SK-N-SH (cell line): Measurements from ENCODE around the gene ADCYAP1R1. TPM values are rescaled to one million over a fixed set of nuclear protein-coding genes. Genes with fewer than 3 reads are reported as not detected.

ENCODE experiments used
- CTCF ChIA-PET: fragments of 300-600, 350-600 bp; formaldehyde crosslinking; extraction: SDS; loops from one replicate; lab custom pipeline; 2021; lab: Yijun Ruan, JAX
- POLR2A ChIA-PET: fragments of 350-600 bp; sonication (Branson Sonifier 250); formaldehyde crosslinking; extraction: SDS; loops from one replicate; lab custom pipeline; 2020; ENCODE audit warnings: antibody characterized with exemption, inconsistent platforms; lab: Yijun Ruan, JAX
- DNase-seq: peaks from one replicate; pipeline ENCODE4 v3.0.0; 2012
- H2AFZ ChIP-seq: fragments of 200-600 bp; sonication (generic); 2 replicates; pipeline ENCODE4 v1.8.1; 2016; ENCODE audit warnings: antibody characterized with exemption, mild to moderate bottlenecking, low read depth
- H3F3A ChIP-seq: fragments of 200-600 bp; sonication (generic); replicated peaks from 2 replicates; pipeline ENCODE3; 2016; ENCODE audit warnings: antibody characterized with exemption, mild to moderate bottlenecking; ENCODE audit not compliant: insufficient read depth
- H3K27ac ChIP-seq, 2 experiments: fragments of 200-500 bp in 1 of 2; fragments of 200-600 bp in 1 of 2; sonication (Bioruptor generic) in 1 of 2; sonication (generic), shearing (Covaris generic) in 1 of 2; 2 replicates each; pipeline versions ENCODE4 v1.5.1 to v1.6.1; 2014 to 2016; ENCODE audit warnings: low read depth in 2 of 2, inconsistent platforms in 1 of 2, low read length in 1 of 2, mild to moderate bottlenecking in 1 of 2, mixed read lengths in 1 of 2
- H3K27me3 ChIP-seq: fragments of 200-600 bp; sonication (generic), shearing (Covaris generic); 2 replicates; pipeline ENCODE4 v1.6.1; 2016; ENCODE audit warnings: mixed run types; ENCODE audit not compliant: insufficient read depth
- H3K36me3 ChIP-seq, 2 experiments: fragments of 200-500 bp in 1 of 2; fragments of 200-600 bp in 1 of 2; sonication (Bioruptor generic) in 1 of 2; sonication (generic) in 1 of 2; replicated peaks in 1 of 2; 2 replicates each; pipeline versions ENCODE3 to v1.5.1; 2014 to 2016; ENCODE audit warnings: low read length in 1 of 2, mild to moderate bottlenecking in 1 of 2; ENCODE audit not compliant: insufficient read depth in 2 of 2, control insufficient read depth in 1 of 2
- H3K4me1 ChIP-seq, 2 experiments: fragments of 200-500 bp in 1 of 2; fragments of 200-600 bp in 1 of 2; sonication (Bioruptor generic) in 1 of 2; sonication (generic), shearing (Covaris generic) in 1 of 2; 2 replicates each; pipeline versions ENCODE4 v1.5.1 to v1.6.1; 2014 to 2016; ENCODE audit warnings: low read depth in 1 of 2, low read length in 1 of 2, mixed run types in 1 of 2; ENCODE audit not compliant: insufficient read depth in 2 of 2, control insufficient read depth in 1 of 2
- H3K4me2 ChIP-seq: fragments of 200-600 bp; sonication (generic), shearing (Covaris generic); 2 replicates; pipeline ENCODE4 v1.6.1; 2017; ENCODE audit warnings: mixed run types
- H3K4me3 ChIP-seq, 2 experiments: fragments of 200-500 bp in 1 of 2; fragments of 200-600 bp in 1 of 2; sonication (Bioruptor generic) in 1 of 2; sonication (generic), shearing (Covaris generic) in 1 of 2; 2 replicates each; pipeline versions ENCODE4 v1.5.1 to v1.8.1; 2014 to 2016; ENCODE audit warnings: low read depth in 2 of 2, inconsistent platforms in 1 of 2, low read length in 1 of 2, mild to moderate bottlenecking in 1 of 2, mixed read lengths in 1 of 2, moderate library complexity in 1 of 2
- H3K79me2 ChIP-seq: fragments of 200-600 bp; sonication (generic); 2 replicates; pipeline ENCODE4 v1.8.1; 2017; ENCODE audit warnings: mild to moderate bottlenecking; ENCODE audit not compliant: insufficient read depth
- H3K9ac ChIP-seq: fragments of 200-600 bp; sonication (generic); 2 replicates; pipeline ENCODE4 v1.6.1; 2017; ENCODE audit warnings: mixed run types
- H3K9me2 ChIP-seq: fragments of 200-600 bp; sonication (generic); 2 replicates; pipeline ENCODE4 v1.6.1; 2017; ENCODE audit warnings: mixed run types
- H3K9me3 ChIP-seq: fragments of 200-600 bp; sonication (generic); 2 replicates; pipeline ENCODE4 v1.6.1; 2017; ENCODE audit warnings: mixed run types, mild to moderate bottlenecking, moderate library complexity
- H4K20me1 ChIP-seq: fragments of 200-600 bp; sonication (generic); 2 replicates; pipeline ENCODE4 v1.6.1; 2017; ENCODE audit warnings: mild to moderate bottlenecking, mixed run types; ENCODE audit not compliant: insufficient read depth
- GABPA ChIP-seq: IDR thresholded peaks from 2 replicates; pipeline ENCODE4 v1.4.0; 2012; ENCODE audit warnings: low read depth, mild to moderate bottlenecking
- NFIC ChIP-seq: IDR thresholded peaks from 2 replicates; pipeline ENCODE4 v1.4.0; 2012; ENCODE audit warnings: borderline replicate concordance
- NRF1 ChIP-seq: IDR thresholded peaks from 2 replicates; pipeline ENCODE4 v1.6.1; 2012; ENCODE audit warnings: low read depth, mild to moderate bottlenecking, low read length
- POLR2AphosphoS5 ChIP-seq: IDR thresholded peaks from 2 replicates; pipeline ENCODE4 v1.6.1; 2012; ENCODE audit warnings: low read depth, low read length
- RAD21 ChIP-seq: IDR thresholded peaks from 2 replicates; pipeline ENCODE4 v1.6.1; 2012; ENCODE audit warnings: mild to moderate bottlenecking, low read length
- RXRA ChIP-seq: IDR thresholded peaks from 2 replicates; pipeline ENCODE4 v1.4.0; 2012; ENCODE audit warnings: low read depth, mild to moderate bottlenecking, borderline replicate concordance
- SIN3A ChIP-seq: IDR thresholded peaks from 2 replicates; pipeline ENCODE4 v1.6.1; 2012; ENCODE audit warnings: low read depth, mild to moderate bottlenecking, low read length, moderate library complexity, borderline replicate concordance
- TEAD4 ChIP-seq: IDR thresholded peaks from 2 replicates; pipeline ENCODE4 v1.4.0; 2012; ENCODE audit warnings: mild to moderate bottlenecking, borderline replicate concordance; ENCODE audit not compliant: insufficient read depth
- WGBS: methylation state at CpG from one replicate; pipeline ENCODE4 v1.1.6; 2017; ENCODE audit warnings: low lambda C conversion rate; 5-methylcytosine and 5-hydroxymethylcytosine counted together
- polyA plus RNA-seq, 3 experiments: library from polyadenylated mRNA; depleted of rRNA; stranded (reverse); fragments of >200 nt; gene quantifications; 2 replicates each; pipeline ENCODE4 v1.2.3, GENCODE V29; 2012
- TF ChIP-seq, protein P1 (sequence below): IDR thresholded peaks from 2 replicates; pipeline ENCODE4; 2012
- TF ChIP-seq, protein P2 (sequence below): fragments of 150-350 bp; IDR thresholded peaks from 2 replicates; pipeline ENCODE4 v1.6.1; 2017; ENCODE audit warnings: antibody characterized with exemption, low read length, low read depth, borderline replicate concordance
- TF ChIP-seq, protein P3 (sequence below): fragments of 200-600 bp; sonication (generic); IDR thresholded peaks from 2 replicates; pipeline ENCODE4 v1.6.1; 2017; ENCODE audit warnings: antibody characterized with exemption, mild to moderate bottlenecking, moderate library complexity

The ADCYAP1R1 gene
- polyA plus RNA-seq, 1 of the 3 experiments (the other 2 are of a cell fraction): 0.08 TPM

DNA sequence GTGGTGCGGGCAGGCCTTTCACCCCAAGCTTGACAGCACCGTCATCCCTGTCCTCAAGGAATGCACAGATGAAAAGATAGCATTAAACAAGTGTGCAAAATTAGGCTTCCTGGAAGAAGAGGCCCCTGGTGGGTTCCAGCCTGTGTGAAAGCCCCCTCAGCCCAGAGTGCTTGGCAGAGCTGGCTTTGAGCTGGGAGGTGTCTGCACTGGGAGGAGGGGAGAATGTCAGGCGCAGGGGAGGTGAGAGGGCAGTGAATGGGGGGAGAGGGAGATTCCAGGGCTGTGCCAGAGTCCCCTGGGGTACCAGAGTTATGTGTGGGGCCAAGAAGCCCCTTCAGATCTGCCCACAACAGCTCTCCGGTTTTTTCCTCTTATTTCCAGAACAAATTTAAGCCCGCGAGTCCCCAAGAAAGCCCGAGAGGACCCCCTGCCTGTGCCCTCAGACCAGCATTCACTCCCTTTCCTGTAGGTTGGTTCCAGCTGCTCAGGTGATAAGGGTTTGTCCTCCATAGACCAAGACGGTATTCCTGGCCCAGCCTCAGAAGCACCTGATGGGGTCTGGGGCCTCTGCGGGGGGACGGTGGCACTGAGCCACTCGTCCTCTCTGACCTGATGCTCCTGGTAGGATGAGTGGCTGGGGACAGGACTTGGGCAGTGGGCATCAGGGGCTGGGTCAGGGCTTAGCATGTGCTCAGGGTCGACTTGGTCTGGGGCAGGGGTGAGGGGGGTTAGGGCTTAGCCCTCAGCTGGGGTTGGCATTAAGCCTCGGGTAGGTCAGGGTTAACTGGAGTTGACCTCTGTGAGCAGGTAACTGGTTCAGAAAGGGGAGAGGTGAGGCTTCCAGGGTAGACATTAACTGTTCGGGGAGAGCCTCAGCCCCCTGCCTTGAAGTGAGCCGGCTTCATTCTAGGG, 43.4 kb downstream of the ADCYAP1R1 start (continued):
- TF ChIP-seq TEAD4 (no peak), NFIC (no peak), RAD21 (no peak), POLR2AphosphoS5 (no peak), GABPA (no peak), RXRA (no peak), SIN3A (no peak), NRF1 (no peak)
- TF ChIP-seq, protein P1, sequence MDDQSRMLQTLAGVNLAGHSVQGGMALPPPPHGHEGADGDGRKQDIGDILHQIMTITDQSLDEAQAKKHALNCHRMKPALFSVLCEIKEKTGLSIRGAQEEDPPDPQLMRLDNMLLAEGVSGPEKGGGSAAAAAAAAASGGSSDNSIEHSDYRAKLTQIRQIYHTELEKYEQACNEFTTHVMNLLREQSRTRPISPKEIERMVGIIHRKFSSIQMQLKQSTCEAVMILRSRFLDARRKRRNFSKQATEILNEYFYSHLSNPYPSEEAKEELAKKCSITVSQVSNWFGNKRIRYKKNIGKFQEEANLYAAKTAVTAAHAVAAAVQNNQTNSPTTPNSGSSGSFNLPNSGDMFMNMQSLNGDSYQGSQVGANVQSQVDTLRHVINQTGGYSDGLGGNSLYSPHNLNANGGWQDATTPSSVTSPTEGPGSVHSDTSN: no peak
- TF ChIP-seq, protein P2, sequence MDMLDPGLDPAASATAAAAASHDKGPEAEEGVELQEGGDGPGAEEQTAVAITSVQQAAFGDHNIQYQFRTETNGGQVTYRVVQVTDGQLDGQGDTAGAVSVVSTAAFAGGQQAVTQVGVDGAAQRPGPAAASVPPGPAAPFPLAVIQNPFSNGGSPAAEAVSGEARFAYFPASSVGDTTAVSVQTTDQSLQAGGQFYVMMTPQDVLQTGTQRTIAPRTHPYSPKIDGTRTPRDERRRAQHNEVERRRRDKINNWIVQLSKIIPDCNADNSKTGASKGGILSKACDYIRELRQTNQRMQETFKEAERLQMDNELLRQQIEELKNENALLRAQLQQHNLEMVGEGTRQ: no peak
- TF ChIP-seq, protein P3, sequence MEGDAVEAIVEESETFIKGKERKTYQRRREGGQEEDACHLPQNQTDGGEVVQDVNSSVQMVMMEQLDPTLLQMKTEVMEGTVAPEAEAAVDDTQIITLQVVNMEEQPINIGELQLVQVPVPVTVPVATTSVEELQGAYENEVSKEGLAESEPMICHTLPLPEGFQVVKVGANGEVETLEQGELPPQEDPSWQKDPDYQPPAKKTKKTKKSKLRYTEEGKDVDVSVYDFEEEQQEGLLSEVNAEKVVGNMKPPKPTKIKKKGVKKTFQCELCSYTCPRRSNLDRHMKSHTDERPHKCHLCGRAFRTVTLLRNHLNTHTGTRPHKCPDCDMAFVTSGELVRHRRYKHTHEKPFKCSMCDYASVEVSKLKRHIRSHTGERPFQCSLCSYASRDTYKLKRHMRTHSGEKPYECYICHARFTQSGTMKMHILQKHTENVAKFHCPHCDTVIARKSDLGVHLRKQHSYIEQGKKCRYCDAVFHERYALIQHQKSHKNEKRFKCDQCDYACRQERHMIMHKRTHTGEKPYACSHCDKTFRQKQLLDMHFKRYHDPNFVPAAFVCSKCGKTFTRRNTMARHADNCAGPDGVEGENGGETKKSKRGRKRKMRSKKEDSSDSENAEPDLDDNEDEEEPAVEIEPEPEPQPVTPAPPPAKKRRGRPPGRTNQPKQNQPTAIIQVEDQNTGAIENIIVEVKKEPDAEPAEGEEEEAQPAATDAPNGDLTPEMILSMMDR: no peak

DNA sequence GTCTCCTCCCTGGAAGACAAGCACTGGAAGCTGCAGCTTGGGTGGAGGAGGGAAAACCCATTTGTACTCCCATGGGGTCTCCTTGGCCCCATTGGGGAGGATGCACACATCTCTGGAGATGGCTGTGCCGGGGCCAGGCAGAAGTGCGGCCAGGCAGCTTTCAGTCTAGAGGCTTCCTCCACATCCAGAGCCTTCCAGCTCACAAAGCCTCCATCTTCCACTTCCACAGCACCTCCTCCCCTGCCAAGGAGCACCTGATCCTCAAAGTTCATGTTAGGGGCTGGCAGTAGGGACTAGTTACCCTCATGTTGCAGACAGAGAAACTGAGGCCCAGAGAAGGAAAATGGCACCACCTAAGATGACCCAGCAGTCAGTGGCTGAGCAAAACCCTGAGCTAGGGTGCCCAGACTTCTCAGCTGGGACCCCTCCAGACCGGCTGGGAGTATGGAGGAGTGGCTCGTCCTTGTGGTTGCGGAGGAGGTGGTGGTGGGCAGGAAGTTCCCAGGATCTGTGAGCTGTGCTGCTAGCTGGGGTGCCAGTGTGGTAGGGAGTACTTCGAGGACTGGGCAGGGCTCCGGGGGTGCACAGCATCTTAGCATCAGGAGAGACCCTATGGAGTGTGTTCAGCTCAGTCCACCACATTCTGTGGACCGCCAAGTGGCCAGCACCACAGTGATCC, 44.2 kb downstream of the ADCYAP1R1 start:
- H3K9me2 ChIP-seq: no peaks in the 10 kb centered on the region
- no peaks in the 10 kb centered on the region for H3K36me3 ChIP-seq
- H3K9ac ChIP-seq: no peak overlapping the region
- no peaks in the 10 kb centered on the region; a peak in 1 of 4 replicates for H3K4me1 ChIP-seq
- CTCF ChIA-PET: interaction anchor here (1.4 to 24.6 kb wide), 4 partner anchors 27 to 110 kb away, joined by 4 to 344 read pairs (median 102); no protein-coding TSS in a partner anchor
- no peaks in the 10 kb centered on the region for H3F3A ChIP-seq
- 31% methylated on average over 8 of the region's 8 CpGs for WGBS
- no peak overlapping the region for H2AFZ ChIP-seq
- no peaks in the 10 kb centered on the region for H3K9me3 ChIP-seq
- no peaks in the 10 kb centered on the region for H4K20me1 ChIP-seq
- no peaks in the 10 kb centered on the region for H3K79me2 ChIP-seq
- no peak overlapping the region for H3K27ac ChIP-seq
- DNase-seq: no peak
- H3K4me2 ChIP-seq: no peak overlapping the region
- H3K27me3 ChIP-seq: peaks cover 15% of the 10 kb centered on the region; the same call in 1 of the 2 replicates
- POLR2A ChIA-PET: no interaction called here
- TF ChIP-seq NFIC: no peak
- H3K4me3 ChIP-seq: no peak overlapping the region
